Smooth muscle cell (in vitro differentiated cells): ENCODE measurements around the gene FLT1. TPM values are rescaled to one million over a fixed set of nuclear protein-coding genes. Genes with fewer than 3 reads are reported as not detected.

ENCODE experiments used
- DNase-seq: peaks from one replicate; lab custom pipeline; 2025; ENCODE audit not compliant: unreplicated experiment; lab: John Stamatoyannopoulos, UW
- H2AFZ ChIP-seq: fragments of 200-600 bp; sonication (generic); 2 replicates; pipeline ENCODE4 v1.6.0; 2016; ENCODE audit warnings: antibody characterized with exemption, low read depth, mild to moderate bottlenecking
- H3F3A ChIP-seq: fragments of 200-600 bp; sonication (generic); 2 replicates; pipeline ENCODE4 v1.6.0; 2017; ENCODE audit warnings: antibody characterized with exemption, low read depth
- H3K27ac ChIP-seq: fragments of 200-600 bp; sonication (generic); 2 replicates; pipeline ENCODE4 v1.5.1; 2016; ENCODE audit warnings: low read depth, mild to moderate bottlenecking
- H3K27me3 ChIP-seq: fragments of 200-600 bp; sonication (generic); 2 replicates; pipeline ENCODE4 v1.6.1; 2016; ENCODE audit warnings: low read depth, mild to moderate bottlenecking
- H3K36me3 ChIP-seq: fragments of 200-600 bp; sonication (generic); 2 replicates; pipeline ENCODE4 v1.5.1; 2016; ENCODE audit warnings: low read depth
- H3K4me1 ChIP-seq: fragments of 200-600 bp; sonication (generic); 2 replicates; pipeline ENCODE4 v1.5.1; 2016; ENCODE audit warnings: low read depth
- H3K4me2 ChIP-seq: fragments of 200-600 bp; sonication (generic); 2 replicates; pipeline ENCODE4 v1.6.0; 2016; ENCODE audit warnings: mild to moderate bottlenecking
- H3K4me3 ChIP-seq: fragments of 200-600 bp; sonication (generic); 2 replicates; pipeline ENCODE4 v1.5.1; 2016; ENCODE audit warnings: mild to moderate bottlenecking
- H3K79me2 ChIP-seq: fragments of 200-600 bp; sonication (generic); 2 replicates; pipeline ENCODE4 v1.6.0; 2016; ENCODE audit warnings: low read depth, mild to moderate bottlenecking
- H3K9ac ChIP-seq: fragments of 200-600 bp; sonication (generic); 2 replicates; pipeline ENCODE4 v1.6.0; 2016; ENCODE audit warnings: low read depth
- H3K9me3 ChIP-seq: fragments of 200-600 bp; sonication (generic); replicated peaks from 2 replicates; pipeline ENCODE4 v1.5.1; 2016; ENCODE audit warnings: low read depth
- H4K20me1 ChIP-seq: fragments of 200-600 bp; sonication (generic); 2 replicates; pipeline ENCODE4 v1.6.0; 2016; ENCODE audit warnings: low read depth
- WGBS: methylation state at CpG from one replicate; pipeline ENCODE4 v1.1.7; 2016; ENCODE audit warnings: low lambda C conversion rate; 5-methylcytosine and 5-hydroxymethylcytosine counted together
- polyA plus RNA-seq: library from polyadenylated mRNA; unstranded; fragments of >200 nt; fragmentation: Nextera tagmentation; extraction: Ambion mirVana; gene quantifications from 2 replicates; pipeline ENCODE4 v1.2.1, GENCODE V29; 2016
- total RNA-seq: library from RNA; depleted of rRNA; stranded (reverse); fragments of >200 nt; gene quantifications from 2 replicates; pipeline ENCODE4 v1.2.3, GENCODE V29; 2014
- TF ChIP-seq, protein P1 (sequence below): fragments of 200-600 bp; sonication (generic); IDR thresholded peaks from 2 replicates; pipeline ENCODE4 v1.5.1; 2017; ENCODE audit warnings: borderline replicate concordance, mild to moderate bottlenecking, antibody characterized with exemption; ENCODE audit not compliant: insufficient read depth, poor library complexity, severe bottlenecking

Gene FLT1
- total and polyA plus RNA-seq, 2 experiments from 2014 or later: 495 to 738 TPM

GRCh38 chr13:28451482-28452217, 43.3 kb downstream of the FLT1 start:
- H3K27me3 ChIP-seq: no peaks in the 10 kb centered on the region
- H3K9me3 ChIP-seq: no peaks in the 10 kb centered on the region
- peak overlapping the region; percentile 64 for H3K27ac ChIP-seq
- H3K4me1 ChIP-seq: no peaks in the 10 kb centered on the region
- H3K36me3 ChIP-seq: peaks cover 23% of the 10 kb centered on the region
- peaks cover 45% of the 10 kb centered on the region for H3F3A ChIP-seq
- peaks cover 89% of the 10 kb centered on the region for H3K79me2 ChIP-seq
- H4K20me1 ChIP-seq: peaks cover 95% of the 10 kb centered on the region
- H3K4me3 ChIP-seq: no peak overlapping the region
- TF ChIP-seq, protein P1, sequence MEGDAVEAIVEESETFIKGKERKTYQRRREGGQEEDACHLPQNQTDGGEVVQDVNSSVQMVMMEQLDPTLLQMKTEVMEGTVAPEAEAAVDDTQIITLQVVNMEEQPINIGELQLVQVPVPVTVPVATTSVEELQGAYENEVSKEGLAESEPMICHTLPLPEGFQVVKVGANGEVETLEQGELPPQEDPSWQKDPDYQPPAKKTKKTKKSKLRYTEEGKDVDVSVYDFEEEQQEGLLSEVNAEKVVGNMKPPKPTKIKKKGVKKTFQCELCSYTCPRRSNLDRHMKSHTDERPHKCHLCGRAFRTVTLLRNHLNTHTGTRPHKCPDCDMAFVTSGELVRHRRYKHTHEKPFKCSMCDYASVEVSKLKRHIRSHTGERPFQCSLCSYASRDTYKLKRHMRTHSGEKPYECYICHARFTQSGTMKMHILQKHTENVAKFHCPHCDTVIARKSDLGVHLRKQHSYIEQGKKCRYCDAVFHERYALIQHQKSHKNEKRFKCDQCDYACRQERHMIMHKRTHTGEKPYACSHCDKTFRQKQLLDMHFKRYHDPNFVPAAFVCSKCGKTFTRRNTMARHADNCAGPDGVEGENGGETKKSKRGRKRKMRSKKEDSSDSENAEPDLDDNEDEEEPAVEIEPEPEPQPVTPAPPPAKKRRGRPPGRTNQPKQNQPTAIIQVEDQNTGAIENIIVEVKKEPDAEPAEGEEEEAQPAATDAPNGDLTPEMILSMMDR: no peak
- H2AFZ ChIP-seq: no peak overlapping the region
- no peak for DNase-seq
- H3K9ac ChIP-seq: no peak overlapping the region
- WGBS: 72% methylated on average over 21 of the region's 21 CpGs
- peak overlapping the region; percentile 13 for H3K4me2 ChIP-seq

GRCh38 chr13:28449826-28450773, 44.8 kb downstream of the FLT1 start:
- DNase-seq: no peak
- no peak overlapping the region for H3K4me2 ChIP-seq

GRCh38 chr13:28448651-28449358, 46.1 kb downstream of the FLT1 start:
- Histone ChIP-seq H3K27ac (peak overlapping the region; percentile 9), H3F3A (peaks cover 52% of the 10 kb centered on the region), H3K79me2 (peaks cover 90% of the 10 kb centered on the region), H3K27me3 (no peaks in the 10 kb centered on the region), H3K9me3 (no peaks in the 10 kb centered on the region), H2AFZ (no peak overlapping the region), H3K4me2 (no peak overlapping the region), H3K4me1 (no peaks in the 10 kb centered on the region), H4K20me1 (peaks cover 96% of the 10 kb centered on the region), H3K4me3 (no peak overlapping the region), H3K36me3 (peaks cover 33% of the 10 kb centered on the region), H3K9ac (no peak overlapping the region)
- TF ChIP-seq, protein P1: no peak
- no peak for DNase-seq
- 97% methylated on average over 4 of the region's 4 CpGs for WGBS

More at GRCh38 chr13:28449826-28450773, 44.8 kb downstream of the FLT1 start:
- no peak overlapping the region for H3K9ac ChIP-seq
- H2AFZ ChIP-seq: no peak overlapping the region
- H3F3A ChIP-seq: peaks cover 55% of the 10 kb centered on the region
- H3K9me3 ChIP-seq: no peaks in the 10 kb centered on the region
- no peaks in the 10 kb centered on the region for H3K27me3 ChIP-seq
- peak overlapping the region; percentile 64 for H3K27ac ChIP-seq
- TF ChIP-seq, protein P1: no peak
- peaks cover 31% of the 10 kb centered on the region for H3K36me3 ChIP-seq
- no peaks in the 10 kb centered on the region for H3K4me1 ChIP-seq
- peaks cover 90% of the 10 kb centered on the region for H3K79me2 ChIP-seq
- WGBS: 80% methylated on average over 8 of the region's 8 CpGs
- peaks cover 96% of the 10 kb centered on the region for H4K20me1 ChIP-seq
- no peak overlapping the region for H3K4me3 ChIP-seq
